ENCODE results near the gene NANS.
"Not testable (repeated sequence)": the region's sequence is repeated elsewhere in the genome, so short reads cannot be mapped to it uniquely, and the experiment has no call there.

Gene NANS

DNA sequence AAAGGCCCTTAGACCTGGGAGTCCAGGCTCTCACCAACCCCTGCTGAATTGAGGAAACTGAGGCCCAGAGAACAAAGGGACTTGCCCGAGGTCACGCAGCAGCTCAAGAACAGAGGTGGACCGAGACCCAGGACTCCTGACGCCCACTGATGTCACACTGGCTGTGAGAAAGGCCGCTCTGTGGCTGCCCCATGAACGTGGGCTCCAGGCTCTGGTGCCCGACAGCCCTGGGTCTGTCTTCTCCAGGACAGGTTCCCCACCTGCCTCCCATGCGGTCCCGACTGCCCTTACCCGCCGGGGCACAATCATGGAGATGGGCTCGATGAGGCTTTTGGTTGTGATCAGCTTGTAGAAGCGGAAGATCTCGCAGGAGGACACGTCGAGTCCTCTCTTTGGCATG, 71.8 kb downstream of the NANS start:
- no peaks in the 10 kb centered on the region for H3K9me3 ChIP-seq (ENCODE audit: control insufficient read depth in 1 of 2, low read length in 2 of 2)
- no peak overlapping the region for H3K27ac ChIP-seq (ENCODE audit: low read depth, low read length)
- H3K27me3 ChIP-seq (ENCODE audit: control insufficient read depth in 1 of 2, insufficient read depth in 2 of 2, low read length in 2 of 2): no peaks in the 10 kb centered on the region
- no peak overlapping the region for H3K4me3 ChIP-seq (ENCODE audit: low read depth in 1 of 2, low read length in 2 of 2)
- peaks cover 36 to 76% of the 10 kb centered on the region in 2 donors for H3K36me3 ChIP-seq (ENCODE audit: control insufficient read depth in 1 of 2, insufficient read depth in 2 of 2, low read length in 2 of 2)
- no peak overlapping the region for H3K9ac ChIP-seq (ENCODE audit: low read depth in 1 of 2, low read length in 2 of 2)
- no peaks in the 10 kb centered on the region for H3K4me1 ChIP-seq (ENCODE audit: control insufficient read depth in 1 of 2, insufficient read depth in 2 of 2, low read length in 2 of 2)

DNA sequence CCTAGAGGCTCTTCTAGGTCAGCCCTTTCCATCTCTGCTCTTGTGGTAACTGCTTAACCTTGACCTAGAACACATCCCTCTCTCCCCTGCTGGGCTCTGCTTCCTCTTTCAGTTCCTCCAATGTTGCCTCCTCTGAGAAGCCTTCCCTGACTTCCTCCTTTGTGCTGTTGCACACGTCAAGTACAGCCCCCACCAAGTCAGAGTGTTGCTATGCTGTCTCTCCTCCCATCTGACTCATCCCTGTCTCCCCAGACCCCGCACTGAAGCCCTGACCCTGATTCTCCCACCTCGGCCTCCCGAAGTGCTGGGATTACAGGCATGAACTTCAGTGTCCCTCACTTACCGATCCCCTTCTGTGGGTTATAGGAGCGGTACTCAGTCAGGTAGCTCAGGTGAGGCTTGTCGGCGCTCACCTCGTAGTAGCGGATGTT, 72.9 kb downstream of the NANS start:
- H3K4me3 ChIP-seq (ENCODE audit: low read depth in 1 of 2, low read length in 2 of 2): no peak overlapping the region
- no peak overlapping the region for H3K9ac ChIP-seq (ENCODE audit: low read depth in 1 of 2, low read length in 2 of 2)
- no peaks in the 10 kb centered on the region for H3K4me1 ChIP-seq (ENCODE audit: control insufficient read depth in 1 of 2, insufficient read depth in 2 of 2, low read length in 2 of 2)
- no peaks in the 10 kb centered on the region for H3K9me3 ChIP-seq (ENCODE audit: control insufficient read depth in 1 of 2, low read length in 2 of 2)
- H3K36me3 ChIP-seq (ENCODE audit: control insufficient read depth in 1 of 2, insufficient read depth in 2 of 2, low read length in 2 of 2): peaks cover 45 to 85% of the 10 kb centered on the region in 2 donors
- H3K27ac ChIP-seq (ENCODE audit: low read depth, low read length): no peak overlapping the region
- H3K27me3 ChIP-seq (ENCODE audit: control insufficient read depth in 1 of 2, insufficient read depth in 2 of 2, low read length in 2 of 2): no peaks in the 10 kb centered on the region

GRCh38 chr9:98130060-98130459, 73.5 kb downstream of the NANS start:
- H3K36me3 ChIP-seq (ENCODE audit: control insufficient read depth in 1 of 2, insufficient read depth in 2 of 2, low read length in 2 of 2): peaks cover 45 to 85% of the 10 kb centered on the region in 2 donors
- H3K27me3 ChIP-seq (ENCODE audit: control insufficient read depth in 1 of 2, insufficient read depth in 2 of 2, low read length in 2 of 2); H3K4me3 ChIP-seq (ENCODE audit: low read depth in 1 of 2, low read length in 2 of 2): not testable (repeated sequence)

GRCh38 chr9:98130576-98131228, 74.2 kb downstream of the NANS start:
- Histone ChIP-seq H3K4me3 (ENCODE audit: low read depth in 1 of 2, low read length in 2 of 2) (no peak overlapping the region), H3K27ac (ENCODE audit: low read depth, low read length) (no peak overlapping the region), H3K9me3 (ENCODE audit: control insufficient read depth in 1 of 2, low read length in 2 of 2) (no peaks in the 10 kb centered on the region), H3K27me3 (ENCODE audit: control insufficient read depth in 1 of 2, insufficient read depth in 2 of 2, low read length in 2 of 2) (no peaks in the 10 kb centered on the region), H3K36me3 (ENCODE audit: control insufficient read depth in 1 of 2, insufficient read depth in 2 of 2, low read length in 2 of 2) (peaks cover 46 to 87% of the 10 kb centered on the region in 2 donors), H3K9ac (ENCODE audit: low read depth in 1 of 2, low read length in 2 of 2) (no peak overlapping the region), H3K4me1 (ENCODE audit: control insufficient read depth in 1 of 2, insufficient read depth in 2 of 2, low read length in 2 of 2) (no peaks in the 10 kb centered on the region)

More at GRCh38 chr9:98130060-98130459, 73.5 kb downstream of the NANS start:
- H3K4me1 ChIP-seq (ENCODE audit: control insufficient read depth in 1 of 2, insufficient read depth in 2 of 2, low read length in 2 of 2); H3K9me3 ChIP-seq (ENCODE audit: control insufficient read depth in 1 of 2, low read length in 2 of 2); H3K27ac ChIP-seq (ENCODE audit: low read depth, low read length); H3K9ac ChIP-seq (ENCODE audit: low read depth in 1 of 2, low read length in 2 of 2): not testable (repeated sequence)

- Histone ChIP-seq H3K27ac (ENCODE audit: low read depth, low read length) (no peak overlapping the region), H3K36me3 (ENCODE audit: control insufficient read depth in 1 of 2, insufficient read depth in 2 of 2, low read length in 2 of 2) (peaks cover 42 to 89% of the 10 kb centered on the region in 2 donors), H3K9me3 (ENCODE audit: control insufficient read depth in 1 of 2, low read length in 2 of 2) (no peaks in the 10 kb centered on the region), H3K4me1 (ENCODE audit: control insufficient read depth in 1 of 2, insufficient read depth in 2 of 2, low read length in 2 of 2) (no peaks in the 10 kb centered on the region), H3K4me3 (ENCODE audit: low read depth in 1 of 2, low read length in 2 of 2) (no peak overlapping the region), H3K9ac (ENCODE audit: low read depth in 1 of 2, low read length in 2 of 2) (no peak overlapping the region), H3K27me3 (ENCODE audit: control insufficient read depth in 1 of 2, insufficient read depth in 2 of 2, low read length in 2 of 2) (no peaks in the 10 kb centered on the region)
These were observed 75.6 kb downstream of the NANS start for GRCh38 chr9:98132158-98132557.
